HG03060 (cell line): ENCODE measurements around the gene CRYAB.

Experiments used
- ATAC-seq: cut with Tn5 transposase; IDR thresholded peaks from one replicate; pipeline ENCODE4 v1.9.1; 2021; ENCODE audit warnings: low read depth, moderate number of reproducible peaks; ENCODE audit not compliant: unreplicated experiment

CRYAB gene

GRCh38 chr11:111911563-111912401, at the start of gene CRYAB:
Gene CRYAB, minus strand, starts transcription at chr11:111911770. Its CDS starts 46 bp downstream, at chr11:111911724.
- ATAC-seq, result no peak

DNA sequence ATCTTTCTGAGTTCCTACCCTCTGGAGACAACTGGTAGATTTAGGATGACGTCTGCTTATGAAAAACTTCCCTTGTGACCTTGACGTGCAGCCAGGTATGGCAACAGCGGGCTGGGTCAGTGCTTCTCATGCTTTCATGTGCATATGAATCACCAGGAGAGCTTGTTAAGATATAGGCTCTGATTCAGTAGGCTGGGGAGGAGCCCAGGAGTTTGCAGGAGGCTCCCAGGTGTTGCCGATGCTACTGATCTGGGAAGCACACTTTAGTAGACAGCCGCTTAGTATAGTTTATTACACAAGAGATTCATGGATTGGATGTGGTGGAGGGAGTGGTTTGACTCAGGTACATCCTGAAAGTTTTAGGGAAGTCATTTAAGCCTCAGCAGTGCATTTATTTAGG, 49.3 kb upstream of the CRYAB start:
- ATAC-seq, result no peak

GRCh38 chr11:111957663-111958444, 46.3 kb upstream of the CRYAB start:
- ATAC-seq, result no peak

DNA sequence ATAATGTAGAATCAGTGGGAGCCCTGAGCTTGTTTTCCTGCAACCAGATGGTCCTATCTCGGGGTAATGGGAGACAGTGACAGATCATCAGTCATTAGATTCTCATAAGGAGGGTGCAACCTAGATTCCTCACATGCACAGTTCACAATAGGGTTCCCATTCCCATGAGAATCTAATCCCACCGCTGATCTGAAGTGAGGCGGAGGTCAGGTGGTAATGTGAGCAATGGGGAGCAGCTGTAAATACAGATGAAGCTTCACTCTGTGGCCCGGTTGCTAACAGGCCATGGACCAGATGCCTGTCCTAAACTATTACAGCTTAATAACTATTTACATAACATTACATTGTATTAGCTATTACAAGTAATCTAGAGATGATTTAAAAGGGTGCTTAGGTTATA, 42.6 kb upstream of the CRYAB start:
- no peak for ATAC-seq

DNA sequence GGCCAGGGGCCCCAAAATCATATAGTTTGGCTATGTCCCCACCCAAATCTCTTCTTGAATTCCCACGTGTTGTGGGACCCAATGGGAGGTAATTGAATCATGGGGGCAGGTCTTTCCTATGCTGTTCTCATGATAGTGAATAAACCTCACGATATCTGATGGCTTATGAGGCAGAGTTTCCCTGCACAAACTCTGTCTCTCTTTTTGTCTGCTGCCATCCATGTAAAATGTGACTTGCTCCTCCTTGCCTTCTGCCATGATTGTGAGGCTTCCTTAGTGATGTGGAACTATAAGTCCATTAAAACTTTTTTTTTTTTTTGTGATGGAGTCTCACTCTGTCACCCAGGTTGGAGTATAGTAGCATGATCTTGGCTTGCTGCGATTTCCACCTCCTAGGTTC, 40.0 kb upstream of the CRYAB start:
- no peak for ATAC-seq

GRCh38 chr11:111949519-111950426, 38.2 kb upstream of the CRYAB start:
- ATAC-seq, result no peak

- no peak for ATAC-seq
Measured at GRCh38 chr11:111947143-111947542, 35.6 kb upstream of the CRYAB start.

DNA sequence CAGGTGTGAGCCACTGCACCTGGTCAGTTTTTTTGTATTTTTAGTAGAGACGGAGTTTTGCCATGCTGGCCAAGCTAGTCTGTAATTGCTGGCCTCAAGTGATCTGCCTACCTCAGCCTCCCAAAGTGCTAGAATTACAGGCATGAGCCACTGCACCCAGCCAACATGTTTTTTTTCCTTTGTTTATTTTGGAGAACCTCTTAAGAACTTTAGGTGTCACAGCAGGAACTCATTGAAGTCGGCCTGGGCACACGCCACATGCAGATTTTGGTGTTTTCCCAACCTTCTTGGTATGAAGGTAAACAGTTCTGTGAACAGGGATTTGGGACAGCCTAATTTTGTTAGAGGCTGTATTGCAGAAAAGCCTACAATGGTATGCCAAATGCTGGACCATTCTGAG, 34.9 kb upstream of the CRYAB start:
- ATAC-seq, result no peak

GRCh38 chr11:111945198-111945597, 33.6 kb upstream of the CRYAB start:
- no peak for ATAC-seq

DNA sequence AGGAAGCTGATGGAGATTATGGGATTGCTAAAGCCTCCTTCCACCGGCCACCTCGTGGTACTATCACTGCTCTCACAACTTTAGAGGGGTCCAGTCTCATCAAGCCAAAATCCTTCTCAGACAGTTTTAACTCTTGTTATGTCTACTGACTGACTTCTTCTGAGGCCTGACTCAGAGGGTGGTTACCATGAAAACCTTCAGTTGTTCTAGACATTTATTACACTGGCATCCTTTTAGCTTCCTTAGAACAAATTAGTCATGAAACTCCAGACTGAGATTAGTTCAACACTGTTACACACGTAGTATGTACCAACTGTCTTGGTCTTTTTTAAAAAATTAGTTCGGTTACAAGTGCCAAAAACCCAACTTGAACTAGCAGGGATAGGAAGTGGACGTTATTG, 33.1 kb upstream of the CRYAB start:
- no peak for ATAC-seq

DNA sequence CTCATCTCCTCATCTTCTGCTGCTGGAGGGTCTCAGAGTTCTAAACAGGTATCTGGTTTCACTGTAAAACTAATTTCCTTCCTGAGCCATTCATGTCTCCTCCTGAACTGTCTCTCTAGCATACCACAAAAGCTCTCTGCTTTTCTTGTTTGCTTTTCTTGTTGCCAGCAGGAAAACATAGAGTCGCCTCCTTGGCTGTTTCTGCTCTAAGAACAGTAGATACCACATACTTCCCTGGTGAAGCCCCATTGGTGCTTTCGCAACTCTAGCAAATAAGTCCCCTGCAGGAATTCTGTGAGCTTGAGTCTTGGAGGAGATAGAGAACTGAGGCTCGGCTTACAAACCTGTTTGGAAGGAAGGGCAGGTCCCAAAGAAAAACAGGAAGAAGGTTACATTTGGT, 32.6 kb upstream of the CRYAB start:
- no peak for ATAC-seq

- ATAC-seq, result no peak
Measured at GRCh38 chr11:111942829-111943228, 31.3 kb upstream of the CRYAB start.

DNA sequence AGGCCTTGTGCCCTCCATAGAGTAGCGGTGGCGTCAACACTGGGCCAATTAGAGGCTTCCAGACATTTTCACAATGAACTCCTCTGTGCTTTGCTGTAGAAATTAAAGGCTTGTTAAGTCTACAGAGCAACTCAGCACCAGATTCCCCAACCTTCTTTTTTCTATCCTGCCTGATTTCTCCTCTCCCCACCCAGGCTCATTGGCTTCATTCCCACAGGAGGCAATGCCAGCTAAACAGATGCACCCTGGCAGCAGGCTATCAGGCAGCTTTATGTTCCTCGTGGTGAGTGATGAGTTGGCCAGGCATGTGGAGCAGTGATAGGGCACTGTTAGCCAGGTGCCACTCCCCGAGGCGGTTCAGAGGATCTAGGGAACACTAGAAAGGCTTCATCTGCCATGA, 30.4 kb upstream of the CRYAB start:
- ATAC-seq, result no peak

- ATAC-seq, result no peak
Measured at GRCh38 chr11:111939836-111940604, 28.4 kb upstream of the CRYAB start.

DNA sequence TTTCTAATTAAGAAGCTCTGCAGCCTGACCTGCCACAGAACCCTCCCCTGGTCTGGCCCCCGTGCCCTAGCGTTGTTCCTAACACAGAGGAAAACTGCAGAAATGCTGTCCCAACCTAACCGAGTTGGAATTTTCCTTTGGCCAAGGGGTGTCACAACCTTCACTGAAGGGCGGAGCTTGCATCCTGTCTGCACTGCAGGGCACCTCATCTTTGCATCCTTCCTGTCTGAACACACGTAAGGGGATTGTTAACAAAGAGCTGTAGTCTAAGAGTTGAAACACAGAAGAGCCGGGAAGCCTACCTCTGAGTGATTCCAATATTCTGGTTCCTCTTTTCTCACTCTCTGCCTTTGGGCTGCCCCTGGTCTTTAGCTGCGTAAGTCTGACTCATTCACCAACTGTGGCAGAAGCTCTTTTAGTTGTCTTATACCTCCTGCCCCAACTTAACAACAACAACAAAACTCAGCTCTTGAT, 27.2 kb upstream of the CRYAB start:
- peak; percentile 93 for ATAC-seq

GRCh38 chr11:111937844-111938243, 26.3 kb upstream of the CRYAB start:
- no peak for ATAC-seq

- ATAC-seq, result no peak
Measured at GRCh38 chr11:111937461-111937769, 25.8 kb upstream of the CRYAB start.

DNA sequence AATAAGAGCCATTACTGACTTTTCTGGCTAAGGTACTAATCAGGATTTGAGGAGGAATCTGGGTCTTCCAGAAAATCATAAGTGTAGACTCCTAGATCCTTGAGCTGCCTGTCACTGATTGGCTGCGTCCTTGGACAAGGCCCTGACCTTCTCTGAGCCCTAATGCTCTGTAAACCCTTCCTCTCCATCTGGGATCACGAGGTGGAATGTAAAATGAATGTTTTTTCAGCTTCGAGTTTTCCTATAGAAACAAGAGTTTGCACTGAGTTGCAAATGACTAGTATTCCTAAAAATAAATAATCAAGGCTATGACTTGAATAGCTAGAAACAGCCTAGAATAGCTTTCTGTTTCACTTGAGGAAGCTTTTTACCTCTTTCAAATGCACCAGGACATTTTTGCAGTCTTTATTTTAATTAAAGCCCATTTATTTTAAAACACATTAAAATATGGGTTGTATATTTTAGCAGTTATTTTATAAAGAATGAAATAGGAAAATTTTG, 24.5 kb upstream of the CRYAB start:
- no peak for ATAC-seq

- ATAC-seq, result no peak
Measured at GRCh38 chr11:111935317-111936039, 23.9 kb upstream of the CRYAB start.
